OCI-LY1 (cell line): ENCODE results near the gene ANKIB1.
"Not testable (repeated sequence)": the region's sequence is repeated elsewhere in the genome, so short reads cannot be mapped to it uniquely, and the experiment has no call there.

Source experiments
- H2AFZ ChIP-seq: fragments of 200-600 bp; sonication (generic), shearing (Covaris generic); 2 replicates; pipeline ENCODE4 v1.6.0; 2014; ENCODE audit warnings: antibody characterized with exemption, mild to moderate bottlenecking, low read length
- H3F3A ChIP-seq: fragments of 200-600 bp; sonication (generic), shearing (Covaris generic); 2 replicates; pipeline ENCODE4 v1.6.0; 2014; ENCODE audit warnings: mild to moderate bottlenecking, antibody characterized with exemption, low read length, moderate library complexity; ENCODE audit not compliant: insufficient read depth
- H3K27ac ChIP-seq: fragments of 200-600 bp; sonication (generic); 2 replicates; pipeline ENCODE4 v1.5.1; 2014; ENCODE audit warnings: low read length, mixed run types, mild to moderate bottlenecking, low read depth; ENCODE audit not compliant: poor library complexity, severe bottlenecking
- H3K27me3 ChIP-seq: fragments of 200-600 bp; sonication (generic); 2 replicates; pipeline ENCODE4 v1.6.0; 2014; ENCODE audit warnings: antibody characterized with exemption, mild to moderate bottlenecking, low read length, moderate library complexity; ENCODE audit not compliant: insufficient read depth
- H3K36me3 ChIP-seq: fragments of 200-600 bp; sonication (generic); 2 replicates; pipeline ENCODE4 v1.6.1; 2014; ENCODE audit warnings: mild to moderate bottlenecking, antibody characterized with exemption, low read length, moderate library complexity, mixed read lengths; ENCODE audit not compliant: insufficient read depth
- H3K4me1 ChIP-seq: fragments of 200-600 bp; sonication (generic); 2 replicates; pipeline ENCODE4 v1.5.1; 2014; ENCODE audit warnings: mild to moderate bottlenecking, low read length, moderate library complexity; ENCODE audit not compliant: insufficient read depth, severe bottlenecking
- H3K4me2 ChIP-seq: fragments of 200-600 bp; sonication (generic), shearing (Covaris generic); 2 replicates; pipeline ENCODE4 v1.6.1; 2014; ENCODE audit warnings: low read length
- H3K4me3 ChIP-seq: fragments of 200-600 bp; sonication (generic); 2 replicates; pipeline ENCODE4 v1.5.1; 2014; ENCODE audit warnings: low read length, low read depth, mild to moderate bottlenecking, mixed read lengths; ENCODE audit not compliant: poor library complexity, severe bottlenecking
- H3K79me2 ChIP-seq: fragments of 200-600 bp; shearing (Covaris generic); 2 replicates; pipeline ENCODE4 v1.6.1; 2016; ENCODE audit warnings: mixed run types, low read length, mixed read lengths; ENCODE audit not compliant: insufficient read depth
- H3K9ac ChIP-seq: fragments of 200-600 bp; sonication (generic), shearing (Covaris generic); 2 replicates; pipeline ENCODE4 v1.6.1; 2014; ENCODE audit warnings: mild to moderate bottlenecking, low read length, mixed read lengths
- H3K9me2 ChIP-seq: fragments of 200-600 bp; sonication (generic), shearing (Covaris generic); 2 replicates; pipeline ENCODE4 v1.6.1; 2014; ENCODE audit warnings: low read depth, mild to moderate bottlenecking, low read length, mixed read lengths
- H3K9me3 ChIP-seq: fragments of 200-600 bp; shearing (Covaris generic); 2 replicates; pipeline ENCODE4 v1.6.1; 2014; ENCODE audit warnings: low read length, mixed read lengths
- H4K20me1 ChIP-seq: fragments of 200-600 bp; sonication (generic), shearing (Covaris generic); 2 replicates; pipeline ENCODE4 v1.6.0; 2016; ENCODE audit warnings: mild to moderate bottlenecking, low read length; ENCODE audit not compliant: insufficient read depth
- EZH2 ChIP-seq: fragments of 200-600 bp; sonication (generic), shearing (Covaris generic); IDR thresholded peaks from 2 replicates; pipeline ENCODE4 v1.8.0; 2017; ENCODE audit warnings: borderline replicate concordance, mixed run types, mild to moderate bottlenecking, antibody characterized with exemption, low read length, moderate library complexity, mixed read lengths
- TF ChIP-seq, protein P1 (sequence below): fragments of 200-600 bp; sonication (generic), shearing (Covaris generic); IDR thresholded peaks from 2 replicates; pipeline ENCODE4 v1.5.1; 2017; ENCODE audit warnings: mild to moderate bottlenecking, antibody characterized with exemption, low read length, moderate library complexity, mixed read lengths

Gene ANKIB1

DNA sequence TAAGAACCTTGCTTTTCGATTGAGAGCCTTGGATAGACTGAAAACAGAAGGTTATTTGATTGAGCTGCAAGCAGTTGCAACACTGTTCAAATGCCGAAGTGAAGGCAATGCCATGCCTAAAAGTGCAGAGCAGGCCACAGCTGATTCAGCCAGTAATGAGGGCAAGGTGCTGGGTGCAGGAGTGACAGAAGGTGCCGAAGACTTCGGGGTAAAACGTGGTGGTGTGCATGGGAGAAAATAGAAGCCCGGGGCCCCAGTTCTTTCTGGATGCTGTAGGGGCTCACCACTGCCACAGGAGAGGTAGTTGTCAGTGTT is 157.9 kb downstream of the ANKIB1 start:
- Histone ChIP-seq H3K36me3 (peaks cover 18% of the 10 kb centered on the region), H3F3A (no peaks in the 10 kb centered on the region), H3K9ac (no peak overlapping the region), H3K27me3 (no peaks in the 10 kb centered on the region), H3K4me1 (no peaks in the 10 kb centered on the region), H3K4me3 (no peak overlapping the region), H3K9me2 (no peaks in the 10 kb centered on the region), H3K27ac (no peak overlapping the region), H3K4me2 (no peak overlapping the region), H4K20me1 (no peaks in the 10 kb centered on the region), H2AFZ (no peak overlapping the region), H3K79me2 (no peaks in the 10 kb centered on the region), H3K9me3 (no peaks in the 10 kb centered on the region)
- TF ChIP-seq, protein P1, sequence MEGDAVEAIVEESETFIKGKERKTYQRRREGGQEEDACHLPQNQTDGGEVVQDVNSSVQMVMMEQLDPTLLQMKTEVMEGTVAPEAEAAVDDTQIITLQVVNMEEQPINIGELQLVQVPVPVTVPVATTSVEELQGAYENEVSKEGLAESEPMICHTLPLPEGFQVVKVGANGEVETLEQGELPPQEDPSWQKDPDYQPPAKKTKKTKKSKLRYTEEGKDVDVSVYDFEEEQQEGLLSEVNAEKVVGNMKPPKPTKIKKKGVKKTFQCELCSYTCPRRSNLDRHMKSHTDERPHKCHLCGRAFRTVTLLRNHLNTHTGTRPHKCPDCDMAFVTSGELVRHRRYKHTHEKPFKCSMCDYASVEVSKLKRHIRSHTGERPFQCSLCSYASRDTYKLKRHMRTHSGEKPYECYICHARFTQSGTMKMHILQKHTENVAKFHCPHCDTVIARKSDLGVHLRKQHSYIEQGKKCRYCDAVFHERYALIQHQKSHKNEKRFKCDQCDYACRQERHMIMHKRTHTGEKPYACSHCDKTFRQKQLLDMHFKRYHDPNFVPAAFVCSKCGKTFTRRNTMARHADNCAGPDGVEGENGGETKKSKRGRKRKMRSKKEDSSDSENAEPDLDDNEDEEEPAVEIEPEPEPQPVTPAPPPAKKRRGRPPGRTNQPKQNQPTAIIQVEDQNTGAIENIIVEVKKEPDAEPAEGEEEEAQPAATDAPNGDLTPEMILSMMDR = no peak
- TF ChIP-seq EZH2 = no peak

DNA sequence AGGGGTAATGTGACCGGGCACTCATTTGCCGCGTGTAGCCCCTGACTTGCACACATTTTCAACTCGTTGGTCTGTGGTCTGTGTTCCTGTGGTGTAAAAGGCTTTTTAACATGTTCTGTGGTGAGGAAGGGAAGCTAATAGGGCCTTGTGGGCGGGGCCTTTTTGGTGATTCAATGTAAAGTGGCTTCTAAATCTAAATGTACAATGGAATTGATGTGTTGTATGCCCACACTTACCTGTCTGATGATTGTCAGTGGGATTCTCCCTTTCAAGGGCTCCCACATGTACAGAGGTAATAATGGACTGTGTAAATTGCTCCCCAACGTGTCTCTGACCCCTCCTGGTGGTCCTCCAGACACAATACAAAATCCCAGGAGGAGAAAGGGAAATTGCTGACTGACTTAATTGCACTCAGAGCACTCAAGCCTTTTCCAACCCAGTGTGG is 158.4 kb downstream of the ANKIB1 start:
- Histone ChIP-seq H3K9me3 (no peaks in the 10 kb centered on the region), H3K4me2 (no peak overlapping the region), H3K9ac (no peak overlapping the region), H4K20me1 (no peaks in the 10 kb centered on the region), H3K4me1 (no peaks in the 10 kb centered on the region), H3K27me3 (no peaks in the 10 kb centered on the region), H3K79me2 (no peaks in the 10 kb centered on the region), H3K27ac (no peak overlapping the region), H3F3A (no peaks in the 10 kb centered on the region), H2AFZ (no peak overlapping the region), H3K4me3 (no peak overlapping the region), H3K36me3 (peaks cover 13% of the 10 kb centered on the region; the same call in 1 of the 2 replicates), H3K9me2 (no peaks in the 10 kb centered on the region)
- TF ChIP-seq EZH2 = no peak
- TF ChIP-seq, protein P1 = peak; percentile 34; the same call in 1 of the 2 replicates

DNA sequence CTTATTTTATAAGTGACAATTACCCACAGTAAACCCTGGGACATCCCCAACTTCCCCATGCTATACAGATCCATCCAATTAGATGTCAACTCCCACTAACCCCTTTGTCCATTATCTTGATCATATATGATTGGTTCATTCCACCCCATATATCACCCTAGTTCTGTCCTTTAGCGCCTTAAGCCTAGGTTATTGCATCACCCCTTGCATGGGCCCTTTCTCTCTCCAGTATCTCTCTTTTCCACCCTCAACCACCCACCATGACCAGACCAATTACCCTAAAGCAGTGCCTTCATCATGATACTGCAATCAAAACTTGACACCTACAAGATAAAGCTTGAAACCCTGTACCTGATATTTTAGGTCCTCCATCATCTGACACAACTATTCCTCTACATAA is 163.6 kb downstream of the ANKIB1 start:
- H3K27ac ChIP-seq = no peak overlapping the region
- no peaks in the 10 kb centered on the region for H3K9me3 ChIP-seq
- no peaks in the 10 kb centered on the region for H3K9me2 ChIP-seq
- no peaks in the 10 kb centered on the region; the same call in 1 of the 2 replicates for H3K27me3 ChIP-seq
- no peaks in the 10 kb centered on the region for H3K36me3 ChIP-seq
- H3K4me3 ChIP-seq = no peak overlapping the region
- H4K20me1 ChIP-seq = no peaks in the 10 kb centered on the region
- no peaks in the 10 kb centered on the region for H3K79me2 ChIP-seq
- no peak overlapping the region for H3K4me2 ChIP-seq
- H3K4me1 ChIP-seq = no peaks in the 10 kb centered on the region
- no peaks in the 10 kb centered on the region for H3F3A ChIP-seq
- TF ChIP-seq EZH2 = no peak
- TF ChIP-seq, protein P1 = no peak
- no peak overlapping the region for H2AFZ ChIP-seq
- H3K9ac ChIP-seq = no peak overlapping the region

DNA sequence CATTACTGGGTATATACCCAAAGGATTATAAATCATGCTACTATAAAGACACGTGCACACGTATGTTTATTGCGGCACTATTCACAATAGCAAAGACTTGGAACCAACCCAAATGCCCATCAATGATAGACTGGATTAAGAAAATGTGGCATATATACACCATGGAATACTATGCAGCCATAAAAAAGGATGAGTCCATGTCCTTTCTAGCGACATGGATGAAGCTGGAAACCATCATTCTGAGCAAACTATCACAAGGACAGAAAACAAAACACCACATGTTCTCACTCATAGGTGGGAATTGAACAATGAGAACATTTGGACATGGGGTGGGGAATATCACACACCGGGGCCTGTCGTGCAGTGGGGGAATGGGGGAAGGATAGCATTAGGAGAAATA is 164.4 kb downstream of the ANKIB1 start:
- H4K20me1 ChIP-seq, H3K9me3 ChIP-seq, H3K27me3 ChIP-seq, H3K4me2 ChIP-seq, H3K27ac ChIP-seq, H3K4me3 ChIP-seq, H3F3A ChIP-seq, H3K4me1 ChIP-seq, H2AFZ ChIP-seq, H3K36me3 ChIP-seq, H3K9me2 ChIP-seq, H3K79me2 ChIP-seq, H3K9ac ChIP-seq: not testable (repeated sequence)
